DOHH2 (cell line): Measurements from ENCODE around the gene CRAT.

ENCODE experiments used
- H3F3A ChIP-seq: fragments of 200-600 bp; sonication (generic), shearing (Covaris generic); 2 replicates; pipeline ENCODE4 v1.6.0; 2016; ENCODE audit warnings: antibody characterized with exemption, mild to moderate bottlenecking; ENCODE audit not compliant: control insufficient read depth, insufficient read depth
- H3K27ac ChIP-seq: fragments of 200-600 bp; sonication (generic); 2 replicates; pipeline ENCODE4 v1.5.1; 2014; ENCODE audit warnings: low read depth, mild to moderate bottlenecking, low read length, moderate library complexity
- H3K27me3 ChIP-seq: fragments of 200-600 bp; sonication (generic); 2 replicates; pipeline ENCODE4 v1.6.1; 2014; ENCODE audit warnings: mild to moderate bottlenecking, low read length, mixed read lengths; ENCODE audit not compliant: control insufficient read depth
- H3K36me3 ChIP-seq: fragments of 200-600 bp; sonication (generic); 2 replicates; pipeline ENCODE4 v1.6.1; 2014; ENCODE audit warnings: mild to moderate bottlenecking, low read length, moderate library complexity, mixed read lengths; ENCODE audit not compliant: control insufficient read depth
- H3K4me1 ChIP-seq: fragments of 200-600 bp; sonication (generic); 2 replicates; pipeline ENCODE4 v1.6.1; 2014; ENCODE audit warnings: mild to moderate bottlenecking, low read length, mixed read lengths; ENCODE audit not compliant: control insufficient read depth
- H3K4me2 ChIP-seq: fragments of 200-600 bp; sonication (generic); 2 replicates; pipeline ENCODE4 v1.6.0; 2014; ENCODE audit warnings: mild to moderate bottlenecking, low read length, moderate library complexity
- H3K4me3 ChIP-seq: fragments of 200-600 bp; sonication (generic); 2 replicates; pipeline ENCODE4 v1.5.1; 2014; ENCODE audit warnings: mild to moderate bottlenecking, low read length, mixed read lengths
- H3K79me2 ChIP-seq: fragments of 200-600 bp; sonication (generic); 2 replicates; pipeline ENCODE4 v1.6.1; 2014; ENCODE audit warnings: mild to moderate bottlenecking, low read length, mixed read lengths; ENCODE audit not compliant: control insufficient read depth
- H3K9me2 ChIP-seq: fragments of 200-600 bp; sonication (generic); replicated peaks from 2 replicates; pipeline ENCODE4 v1.6.1; 2014; ENCODE audit warnings: mild to moderate bottlenecking, low read length, mixed read lengths; ENCODE audit not compliant: control insufficient read depth
- H3K9me3 ChIP-seq: fragments of 200-600 bp; sonication (generic); 2 replicates; pipeline ENCODE4 v1.6.1; 2014; ENCODE audit warnings: antibody characterized with exemption, low read length, mixed read lengths; ENCODE audit not compliant: control insufficient read depth, insufficient read depth
- H4K20me1 ChIP-seq: fragments of 200-600 bp; sonication (generic); 2 replicates; pipeline ENCODE4 v1.6.0; 2014; ENCODE audit warnings: low read depth, mild to moderate bottlenecking, antibody characterized with exemption, low read length, moderate library complexity; ENCODE audit not compliant: control insufficient read depth, insufficient read depth
- EZH2phosphoT487 ChIP-seq: fragments of 200-600 bp; sonication (generic); IDR thresholded peaks from 2 replicates; pipeline ENCODE4 v1.6.1; 2017; ENCODE audit warnings: borderline replicate concordance, mild to moderate bottlenecking, antibody characterized with exemption, low read length, moderate library complexity, mixed read lengths
- TF ChIP-seq, protein P1 (sequence below): fragments of 200-600 bp; sonication (generic); IDR thresholded peaks from one replicate; pipeline ENCODE4 v1.5.1; 2014; ENCODE audit warnings: antibody characterized with exemption, mild to moderate bottlenecking, low read depth, low read length; ENCODE audit not compliant: poor library complexity, severe bottlenecking

Gene CRAT

GRCh38 chr9:129111528-129112151 lies 1.0 kb upstream of the CRAT start:
- TF ChIP-seq, protein P1, sequence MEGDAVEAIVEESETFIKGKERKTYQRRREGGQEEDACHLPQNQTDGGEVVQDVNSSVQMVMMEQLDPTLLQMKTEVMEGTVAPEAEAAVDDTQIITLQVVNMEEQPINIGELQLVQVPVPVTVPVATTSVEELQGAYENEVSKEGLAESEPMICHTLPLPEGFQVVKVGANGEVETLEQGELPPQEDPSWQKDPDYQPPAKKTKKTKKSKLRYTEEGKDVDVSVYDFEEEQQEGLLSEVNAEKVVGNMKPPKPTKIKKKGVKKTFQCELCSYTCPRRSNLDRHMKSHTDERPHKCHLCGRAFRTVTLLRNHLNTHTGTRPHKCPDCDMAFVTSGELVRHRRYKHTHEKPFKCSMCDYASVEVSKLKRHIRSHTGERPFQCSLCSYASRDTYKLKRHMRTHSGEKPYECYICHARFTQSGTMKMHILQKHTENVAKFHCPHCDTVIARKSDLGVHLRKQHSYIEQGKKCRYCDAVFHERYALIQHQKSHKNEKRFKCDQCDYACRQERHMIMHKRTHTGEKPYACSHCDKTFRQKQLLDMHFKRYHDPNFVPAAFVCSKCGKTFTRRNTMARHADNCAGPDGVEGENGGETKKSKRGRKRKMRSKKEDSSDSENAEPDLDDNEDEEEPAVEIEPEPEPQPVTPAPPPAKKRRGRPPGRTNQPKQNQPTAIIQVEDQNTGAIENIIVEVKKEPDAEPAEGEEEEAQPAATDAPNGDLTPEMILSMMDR, result no peak
- no peak for TF ChIP-seq EZH2phosphoT487
- Histone ChIP-seq H3K27ac (peak overlapping the region; percentile 76), H3F3A (peaks cover 5% of the 10 kb centered on the region), H4K20me1 (no peaks in the 10 kb centered on the region; the same call in 1 of the 2 replicates), H3K4me2 (peak overlapping the region; percentile 98), H3K4me3 (peak overlapping the region; percentile 82), H3K9me3 (no peaks in the 10 kb centered on the region), H3K4me1 (peaks cover 25% of the 10 kb centered on the region), H3K27me3 (peaks cover 7% of the 10 kb centered on the region; the same call in 1 of the 2 replicates), H3K9me2 (no peaks in the 10 kb centered on the region), H3K36me3 (no peaks in the 10 kb centered on the region), H3K79me2 (peaks cover 50% of the 10 kb centered on the region)

GRCh38 chr9:129109952-129110739 lies 447 bp downstream of the CRAT start:
- H3K36me3 ChIP-seq, result no peaks in the 10 kb centered on the region
- H3K4me1 ChIP-seq, result peaks cover 25% of the 10 kb centered on the region
- no peak for TF ChIP-seq EZH2phosphoT487
- TF ChIP-seq, protein P1, result no peak
- peaks cover 7% of the 10 kb centered on the region; the same call in 1 of the 2 replicates for H3K27me3 ChIP-seq
- peaks cover 39% of the 10 kb centered on the region for H3K79me2 ChIP-seq
- no peaks in the 10 kb centered on the region for H3K9me2 ChIP-seq
- H3F3A ChIP-seq, result peaks cover 5% of the 10 kb centered on the region
- no peak overlapping the region for H3K27ac ChIP-seq
- H3K4me2 ChIP-seq, result peak overlapping the region; percentile 98
- H3K9me3 ChIP-seq, result no peaks in the 10 kb centered on the region
- no peaks in the 10 kb centered on the region; the same call in 1 of the 2 replicates for H4K20me1 ChIP-seq
- H3K4me3 ChIP-seq, result peak overlapping the region; percentile 82; the same call in 1 of the 2 replicates

GRCh38 chr9:129109537-129109903 lies 1.1 kb downstream of the CRAT start:
- H3F3A ChIP-seq, result peaks cover 2% of the 10 kb centered on the region; the same call in 1 of the 2 replicates
- no peak overlapping the region for H3K4me2 ChIP-seq
- no peaks in the 10 kb centered on the region for H3K9me3 ChIP-seq
- H3K4me1 ChIP-seq, result peaks cover 25% of the 10 kb centered on the region
- no peaks in the 10 kb centered on the region for H3K36me3 ChIP-seq
- peaks cover 32% of the 10 kb centered on the region for H3K79me2 ChIP-seq
- no peaks in the 10 kb centered on the region for H4K20me1 ChIP-seq
- TF ChIP-seq, protein P1, result no peak
- TF ChIP-seq EZH2phosphoT487, result no peak
- no peaks in the 10 kb centered on the region for H3K9me2 ChIP-seq
- H3K27me3 ChIP-seq, result peaks cover 7% of the 10 kb centered on the region; the same call in 1 of the 2 replicates
- H3K4me3 ChIP-seq, result no peak overlapping the region
- H3K27ac ChIP-seq, result no peak overlapping the region
